ENCODE results near the gene CXCL8. TPM values are rescaled to one million over a fixed set of nuclear protein-coding genes. Genes with fewer than 3 reads are reported as not detected.

CXCL8 gene
- total and polyA plus RNA-seq, 2 of the 8 experiments (the other 6 are each of a cell fraction or from before 2014, with no cell fraction given) = not detected

GRCh38 chr4:73718375-73719373, 21.7 kb upstream of the CXCL8 start (continued):
- TF ChIP-seq ATF2 (IDR thresholded peaks at IDR 0.05; ENCODE audit: low read length) = no peak
- TF ChIP-seq SIRT6 (IDR thresholded peaks at IDR 0.05; ENCODE audit: low read length) = no peak
- TF ChIP-seq CBX5 (IDR thresholded peaks at IDR 0.05; ENCODE audit: low read depth, low read length) = no peak
- no peak for TF ChIP-seq KDM1A (IDR thresholded peaks at IDR 0.05; ENCODE audit: borderline replicate concordance, low read length)
- TF ChIP-seq ATF3 (IDR thresholded peaks at IDR 0.05; ENCODE audit: insufficient read depth, low read depth, low read length) = no peak
- no peak for TF ChIP-seq CTBP2 (IDR thresholded peaks at IDR 0.05; ENCODE audit: borderline replicate concordance, insufficient read depth, insufficient read length, low read length)
- TF ChIP-seq NRF1 (IDR thresholded peaks at IDR 0.05; ENCODE audit: low read depth, low read length) = no peak
- no peak for TF ChIP-seq CTCF (IDR thresholded peaks at IDR 0.05; ENCODE audit: control extremely low read depth in 1 of 3, insufficient read depth in 1 of 3, low read depth in 1 of 3, low read length in 3 of 3)
- no peak for TF ChIP-seq POLR2A (IDR thresholded peaks at IDR 0.05; ENCODE audit: control extremely low read depth in 1 of 2, low read depth in 2 of 2, low read length in 2 of 2)
- no peak for TF ChIP-seq MAX (IDR thresholded peaks at IDR 0.05)

Data from H1 (cell line).